Neutrophil (primary cell): ENCODE measurements around the gene SLC39A3.

Experiments used
- H3K27ac ChIP-seq: fragments of 200-600 bp; sonication (generic); 2 replicates; pipeline ENCODE4 v1.5.1; 2016; ENCODE audit warnings: mild to moderate bottlenecking, moderate library complexity
- H3K27me3 ChIP-seq: fragments of 200-600 bp; sonication (generic); 2 replicates; pipeline ENCODE4 v1.6.0; 2016; ENCODE audit warnings: mild to moderate bottlenecking
- H3K36me3 ChIP-seq: fragments of 200-600 bp; sonication (generic); 2 replicates; pipeline ENCODE4 v1.5.1; 2017
- H3K4me1 ChIP-seq, 2 experiments: fragments of 200-600 bp in 1 of 2; sonication (generic) in 1 of 2; 1 replicate in 1 of 2; 2 replicates in 1 of 2; pipeline versions ENCODE4 v1.5.1 to v1.6.1; 2013 to 2016; ENCODE audit warnings: low read depth in 1 of 2, low read length in 1 of 2, mild to moderate bottlenecking in 1 of 2, moderate library complexity in 1 of 2; ENCODE audit not compliant: control insufficient read depth in 1 of 2, insufficient read depth in 1 of 2
- H3K4me3 ChIP-seq, 2 experiments: fragments of 200-600 bp in 1 of 2; sonication (generic) in 1 of 2; 1 replicate in 1 of 2; 2 replicates in 1 of 2; pipeline ENCODE4 v1.5.1; 2013 to 2016; ENCODE audit warnings: low read depth in 1 of 2, low read length in 1 of 2, mild to moderate bottlenecking in 1 of 2, moderate library complexity in 1 of 2
- H3K9me3 ChIP-seq: fragments of 200-600 bp; sonication (generic); 2 replicates; pipeline ENCODE4 v1.5.1; 2016
- TF ChIP-seq, protein P1 (sequence below): fragments of 200-600 bp; sonication (generic); IDR thresholded peaks from 2 replicates; pipeline ENCODE4 v1.5.1; 2016; ENCODE audit warnings: antibody characterized with exemption

Gene SLC39A3

DNA sequence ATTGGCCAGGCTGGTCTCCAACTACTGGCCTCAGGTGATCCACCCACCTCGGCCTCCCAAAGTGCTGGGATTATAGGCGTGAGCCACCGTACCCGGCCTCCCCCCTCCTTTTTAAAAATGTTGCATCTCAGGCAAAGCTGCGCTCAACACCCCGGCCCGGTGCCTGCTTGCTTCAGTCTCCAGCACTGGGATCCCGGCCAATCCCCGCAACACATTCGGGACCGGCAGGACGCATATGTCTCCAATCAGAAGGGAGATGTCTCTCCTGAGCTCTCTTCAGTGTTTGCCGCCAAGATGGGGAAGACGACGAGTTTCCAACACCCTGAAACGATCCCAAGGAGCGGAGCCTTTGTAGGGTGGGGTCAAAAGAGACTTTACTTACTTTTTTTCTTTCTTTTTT, 53.5 kb downstream of the SLC39A3 start:
- H3K27me3 ChIP-seq = no peaks in the 10 kb centered on the region
- no peak overlapping the region for H3K4me3 ChIP-seq
- H3K4me1 ChIP-seq = no peaks in the 10 kb centered on the region
- H3K27ac ChIP-seq = no peak overlapping the region
- TF ChIP-seq, protein P1, sequence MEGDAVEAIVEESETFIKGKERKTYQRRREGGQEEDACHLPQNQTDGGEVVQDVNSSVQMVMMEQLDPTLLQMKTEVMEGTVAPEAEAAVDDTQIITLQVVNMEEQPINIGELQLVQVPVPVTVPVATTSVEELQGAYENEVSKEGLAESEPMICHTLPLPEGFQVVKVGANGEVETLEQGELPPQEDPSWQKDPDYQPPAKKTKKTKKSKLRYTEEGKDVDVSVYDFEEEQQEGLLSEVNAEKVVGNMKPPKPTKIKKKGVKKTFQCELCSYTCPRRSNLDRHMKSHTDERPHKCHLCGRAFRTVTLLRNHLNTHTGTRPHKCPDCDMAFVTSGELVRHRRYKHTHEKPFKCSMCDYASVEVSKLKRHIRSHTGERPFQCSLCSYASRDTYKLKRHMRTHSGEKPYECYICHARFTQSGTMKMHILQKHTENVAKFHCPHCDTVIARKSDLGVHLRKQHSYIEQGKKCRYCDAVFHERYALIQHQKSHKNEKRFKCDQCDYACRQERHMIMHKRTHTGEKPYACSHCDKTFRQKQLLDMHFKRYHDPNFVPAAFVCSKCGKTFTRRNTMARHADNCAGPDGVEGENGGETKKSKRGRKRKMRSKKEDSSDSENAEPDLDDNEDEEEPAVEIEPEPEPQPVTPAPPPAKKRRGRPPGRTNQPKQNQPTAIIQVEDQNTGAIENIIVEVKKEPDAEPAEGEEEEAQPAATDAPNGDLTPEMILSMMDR = no peak
- H3K9me3 ChIP-seq = no peaks in the 10 kb centered on the region
- H3K36me3 ChIP-seq = peaks cover 8% of the 10 kb centered on the region

DNA sequence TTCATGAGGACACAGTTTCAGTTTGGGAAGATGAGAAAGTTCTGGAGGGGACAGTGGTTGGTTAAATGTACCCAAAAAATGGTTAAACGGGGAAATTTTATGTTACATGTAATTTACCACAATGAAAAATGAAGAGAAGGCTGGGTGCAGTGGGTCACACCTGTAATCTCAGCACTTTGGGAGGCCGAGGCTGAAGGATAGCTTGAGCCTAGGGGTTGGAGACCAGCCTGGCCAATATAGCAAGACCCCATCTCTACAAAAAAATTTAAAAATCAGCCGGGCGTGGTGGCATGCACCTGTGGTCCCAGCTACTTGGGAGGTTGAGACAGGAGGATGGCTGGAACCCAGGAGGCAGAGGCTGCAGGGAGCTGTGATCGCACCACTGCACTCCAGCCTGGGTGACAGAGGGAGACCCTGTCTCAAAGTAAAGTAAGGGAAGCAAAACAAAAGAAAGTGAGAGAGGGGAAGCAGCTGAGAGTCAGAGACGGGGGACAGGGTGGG, 54.6 kb downstream of the SLC39A3 start:
- TF ChIP-seq, protein P1 = no peak
- peaks cover 4% of the 10 kb centered on the region for H3K36me3 ChIP-seq
- no peaks in the 10 kb centered on the region for H3K9me3 ChIP-seq
- no peak overlapping the region for H3K4me3 ChIP-seq
- no peak overlapping the region for H3K27ac ChIP-seq
- H3K27me3 ChIP-seq = no peaks in the 10 kb centered on the region
- H3K4me1 ChIP-seq = no peaks in the 10 kb centered on the region

DNA sequence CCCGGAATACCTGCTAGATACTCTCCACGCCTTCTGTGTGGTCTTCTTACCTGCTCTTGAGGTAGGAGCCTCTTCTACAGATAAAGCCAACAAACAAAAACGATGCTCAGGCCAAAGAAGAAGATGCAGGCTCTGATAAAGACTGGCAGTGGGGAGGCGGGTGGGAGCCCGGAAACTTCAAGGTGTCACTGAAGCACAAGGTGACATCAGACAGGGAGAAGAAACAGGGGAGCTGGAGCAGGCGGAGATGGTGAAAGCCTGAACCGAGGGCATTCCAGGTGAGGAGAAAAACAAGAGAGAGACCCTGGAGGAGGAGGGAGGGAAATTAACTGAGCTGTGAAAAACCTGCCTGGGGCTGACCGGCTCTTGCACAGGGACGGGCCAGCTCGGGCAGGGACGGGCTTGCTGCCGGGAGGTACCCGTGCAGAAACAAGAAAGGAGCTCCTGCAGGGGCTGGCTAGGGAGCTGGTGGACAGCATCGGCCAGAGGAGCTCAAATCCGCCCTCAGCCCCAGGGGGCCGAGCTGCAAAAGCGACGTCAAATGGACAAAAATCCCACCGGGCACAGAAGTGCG, 56.3 kb downstream of the SLC39A3 start:
- peaks cover 4% of the 10 kb centered on the region for H3K36me3 ChIP-seq
- TF ChIP-seq, protein P1 = no peak

More for the DNA sequence above, 56.3 kb downstream of the SLC39A3 start:
- no peak overlapping the region for H3K27ac ChIP-seq
- no peaks in the 10 kb centered on the region for H3K27me3 ChIP-seq
- no peaks in the 10 kb centered on the region for H3K9me3 ChIP-seq
- H3K4me1 ChIP-seq = peaks cover 1 to 4% of the 10 kb centered on the region in 2 experiments
- H3K4me3 ChIP-seq = no peak overlapping the region
